Measurements from ENCODE around the gene EXOG.
"Not testable (repeated sequence)": the region's sequence is repeated elsewhere in the genome, so short reads cannot be mapped to it uniquely, and the experiment has no call there.

EXOG gene

DNA sequence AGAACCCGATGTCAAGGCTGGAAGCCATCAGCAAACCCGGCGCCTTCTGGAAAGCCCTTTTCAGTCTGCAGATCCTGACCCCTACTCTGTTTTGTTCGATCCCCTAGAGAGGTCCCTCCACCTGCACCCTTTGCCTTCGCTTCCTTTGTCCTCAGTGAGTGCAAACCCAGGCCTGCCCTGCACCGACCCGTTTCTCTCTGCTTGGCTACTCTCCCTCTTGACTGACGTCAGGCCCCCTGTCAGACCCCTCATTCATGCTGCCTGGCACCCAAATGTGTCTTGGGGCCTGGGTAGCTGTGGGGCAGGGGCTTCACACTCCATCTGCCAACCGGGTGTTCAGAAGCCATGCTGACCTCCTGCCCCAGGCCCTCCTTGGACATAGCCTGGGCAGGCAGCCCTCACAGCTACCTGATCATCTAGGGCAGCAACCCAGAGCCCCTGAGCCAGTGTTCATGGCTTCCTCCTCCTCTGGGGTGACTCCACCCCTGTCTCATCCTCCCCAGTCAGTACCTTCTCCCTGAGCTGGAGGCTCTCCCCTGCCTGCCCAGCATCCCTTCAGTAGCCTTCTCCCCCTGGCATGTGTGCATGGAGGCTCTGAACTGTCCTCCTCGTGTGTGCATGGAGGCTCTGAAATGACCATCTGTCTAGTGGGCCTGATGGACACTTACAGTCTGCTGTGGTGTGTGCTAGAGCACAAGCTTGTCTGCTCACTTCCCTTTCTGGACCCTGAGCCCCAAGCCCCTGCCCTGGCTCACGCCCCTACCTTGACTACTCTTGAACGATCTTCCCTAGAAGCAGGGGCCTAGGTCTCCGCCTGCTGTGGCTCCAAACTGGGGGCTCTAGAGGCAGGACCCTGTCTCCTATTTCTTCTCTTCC lies 69.4 kb downstream of the EXOG start:
- Histone ChIP-seq H3K9me3 (ENCODE audit: control insufficient read depth in 2 of 2, low read length in 2 of 2) (no peaks in the 10 kb centered on the region), H3K27me3 (ENCODE audit: control insufficient read depth in 1 of 2, insufficient read depth in 2 of 2, low read length in 2 of 2) (no peaks in the 10 kb centered on the region), H3K4me1 (ENCODE audit: control insufficient read depth, insufficient read depth, low read length) (no peaks in the 10 kb centered on the region), H3K4me3 (ENCODE audit: low read length in 2 of 2) (no peak overlapping the region), H3K27ac (ENCODE audit: low read length) (no peak overlapping the region), H3K9ac (ENCODE audit: low read length in 2 of 2) (no peak overlapping the region), H3K36me3 (ENCODE audit: control insufficient read depth in 2 of 2, insufficient read depth in 2 of 2, low read length in 2 of 2) (no peaks in the 10 kb centered on the region)

DNA sequence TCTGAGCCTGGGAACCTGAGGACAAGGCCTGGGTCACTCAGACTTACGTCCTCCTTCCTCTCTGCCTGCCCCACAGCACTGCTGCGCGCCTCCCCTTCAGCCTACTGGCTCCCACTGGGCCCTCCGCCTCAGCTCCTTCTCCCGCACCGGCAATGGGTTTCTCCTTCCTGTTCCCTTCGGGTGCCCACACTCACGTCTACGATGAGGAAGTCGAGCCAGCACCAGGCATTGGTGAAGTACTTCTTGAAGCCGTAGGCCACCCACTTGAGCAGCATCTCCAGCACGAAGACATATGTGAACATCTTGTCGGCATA lies 70.0 kb downstream of the EXOG start:
- Histone ChIP-seq H3K36me3 (ENCODE audit: control insufficient read depth in 2 of 2, insufficient read depth in 2 of 2, low read length in 2 of 2) (no peaks in the 10 kb centered on the region), H3K27ac (ENCODE audit: low read length) (no peak overlapping the region), H3K9me3 (ENCODE audit: control insufficient read depth in 2 of 2, low read length in 2 of 2) (no peaks in the 10 kb centered on the region), H3K9ac (ENCODE audit: low read length in 2 of 2) (no peak overlapping the region), H3K4me1 (ENCODE audit: control insufficient read depth, insufficient read depth, low read length) (no peaks in the 10 kb centered on the region), H3K27me3 (ENCODE audit: control insufficient read depth in 1 of 2, insufficient read depth in 2 of 2, low read length in 2 of 2) (no peaks in the 10 kb centered on the region), H3K4me3 (ENCODE audit: low read length in 2 of 2) (no peak overlapping the region)

DNA sequence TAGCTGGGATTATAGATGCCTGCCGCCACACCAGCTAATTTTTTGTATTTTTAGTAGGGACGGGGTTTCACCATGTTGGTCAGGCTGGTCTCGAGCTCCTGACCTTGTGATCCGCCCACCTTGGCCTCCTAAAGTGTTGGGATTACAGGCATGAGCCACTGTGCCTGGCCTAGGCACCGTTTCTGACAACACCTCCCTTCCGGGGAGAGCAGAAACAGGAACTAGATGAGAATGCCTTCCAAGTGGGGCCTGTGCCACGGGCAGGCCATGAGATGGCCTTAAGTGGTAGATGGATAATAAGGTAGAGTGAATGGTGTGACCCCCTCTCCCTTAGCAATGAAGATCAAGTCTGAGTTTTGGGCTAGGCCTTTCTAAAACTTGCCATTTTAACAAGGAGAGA lies 70.7 kb downstream of the EXOG start:
- not testable (repeated sequence) for H3K36me3 ChIP-seq (ENCODE audit: control insufficient read depth in 2 of 2, insufficient read depth in 2 of 2, low read length in 2 of 2); H3K27ac ChIP-seq (ENCODE audit: low read length); H3K9ac ChIP-seq (ENCODE audit: low read length in 2 of 2); H3K4me1 ChIP-seq (ENCODE audit: control insufficient read depth, insufficient read depth, low read length); H3K9me3 ChIP-seq (ENCODE audit: control insufficient read depth in 2 of 2, low read length in 2 of 2); H3K4me3 ChIP-seq (ENCODE audit: low read length in 2 of 2); H3K27me3 ChIP-seq (ENCODE audit: control insufficient read depth in 1 of 2, insufficient read depth in 2 of 2, low read length in 2 of 2)

GRCh38 chr3:38567498-38567897 lies 71.4 kb downstream of the EXOG start:
- Histone ChIP-seq H3K36me3 (ENCODE audit: control insufficient read depth in 2 of 2, insufficient read depth in 2 of 2, low read length in 2 of 2) (no peaks in the 10 kb centered on the region), H3K4me3 (ENCODE audit: low read length in 2 of 2) (no peak overlapping the region), H3K27me3 (ENCODE audit: control insufficient read depth in 1 of 2, insufficient read depth in 2 of 2, low read length in 2 of 2) (no peaks in the 10 kb centered on the region), H3K9ac (ENCODE audit: low read length in 2 of 2) (no peak overlapping the region), H3K4me1 (ENCODE audit: control insufficient read depth, insufficient read depth, low read length) (no peaks in the 10 kb centered on the region), H3K9me3 (ENCODE audit: control insufficient read depth in 2 of 2, low read length in 2 of 2) (no peaks in the 10 kb centered on the region), H3K27ac (ENCODE audit: low read length) (no peak overlapping the region)

DNA sequence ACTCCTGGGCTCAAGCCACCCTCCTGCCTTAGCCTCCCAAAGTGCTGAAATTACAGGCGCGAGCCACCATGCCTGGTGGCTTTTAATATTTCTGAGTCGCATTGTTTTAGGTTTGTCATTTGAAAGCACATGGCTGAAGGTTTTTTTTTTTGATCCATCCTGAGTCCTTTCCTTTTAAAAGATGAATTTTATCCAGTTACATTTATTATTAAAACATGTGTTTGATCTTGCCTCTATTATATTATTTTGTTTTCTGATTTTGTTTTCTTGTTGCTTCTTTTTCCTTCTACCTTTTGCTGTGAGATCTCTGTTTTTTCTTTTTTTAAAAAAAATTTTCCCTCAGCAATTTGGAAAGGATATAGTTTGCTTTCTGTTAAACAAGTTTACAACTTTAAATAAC lies 77.0 kb downstream of the EXOG start:
- Histone ChIP-seq H3K27ac (ENCODE audit: low read length) (no peak overlapping the region), H3K9me3 (ENCODE audit: control insufficient read depth in 2 of 2, low read length in 2 of 2) (no peaks in the 10 kb centered on the region), H3K27me3 (ENCODE audit: control insufficient read depth in 1 of 2, insufficient read depth in 2 of 2, low read length in 2 of 2) (no peaks in the 10 kb centered on the region), H3K36me3 (ENCODE audit: control insufficient read depth in 2 of 2, insufficient read depth in 2 of 2, low read length in 2 of 2) (no peaks in the 10 kb centered on the region), H3K4me1 (ENCODE audit: control insufficient read depth, insufficient read depth, low read length) (no peaks in the 10 kb centered on the region), H3K4me3 (ENCODE audit: low read length in 2 of 2) (no peak overlapping the region), H3K9ac (ENCODE audit: low read length in 2 of 2) (no peak overlapping the region)

DNA sequence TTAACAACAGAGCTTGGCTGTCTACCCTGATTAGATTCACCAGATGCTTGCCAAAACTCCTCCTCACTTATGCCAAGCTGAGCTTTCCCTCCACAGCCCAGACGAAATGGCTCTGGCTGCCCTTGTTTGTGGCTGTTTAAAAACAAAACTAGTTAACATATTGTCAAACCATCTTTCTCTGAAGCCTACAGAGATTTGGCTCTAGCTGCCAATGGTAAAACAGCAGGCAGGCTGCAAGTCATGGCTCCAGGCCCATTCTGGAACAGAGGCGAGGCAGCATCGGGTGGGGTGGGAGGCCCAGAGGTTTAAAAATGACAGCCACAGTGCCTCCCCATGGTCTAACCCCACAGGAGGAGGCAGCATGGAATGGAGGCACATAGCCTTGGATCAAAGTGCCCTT lies 77.4 kb downstream of the EXOG start:
- Histone ChIP-seq H3K4me3 (ENCODE audit: low read length in 2 of 2) (no peak overlapping the region), H3K27me3 (ENCODE audit: control insufficient read depth in 1 of 2, insufficient read depth in 2 of 2, low read length in 2 of 2) (no peaks in the 10 kb centered on the region), H3K4me1 (ENCODE audit: control insufficient read depth, insufficient read depth, low read length) (no peaks in the 10 kb centered on the region), H3K9me3 (ENCODE audit: control insufficient read depth in 2 of 2, low read length in 2 of 2) (no peaks in the 10 kb centered on the region), H3K9ac (ENCODE audit: low read length in 2 of 2) (no peak overlapping the region), H3K27ac (ENCODE audit: low read length) (no peak overlapping the region), H3K36me3 (ENCODE audit: control insufficient read depth in 2 of 2, insufficient read depth in 2 of 2, low read length in 2 of 2) (no peaks in the 10 kb centered on the region)

- H3K9me3 ChIP-seq (ENCODE audit: control insufficient read depth in 2 of 2, low read length in 2 of 2) = no peaks in the 10 kb centered on the region
- peaks cover 2% of the 10 kb centered on the region for H3K4me1 ChIP-seq (ENCODE audit: control insufficient read depth, insufficient read depth, low read length)
- no peak overlapping the region for H3K9ac ChIP-seq (ENCODE audit: low read length in 2 of 2)
- H3K4me3 ChIP-seq (ENCODE audit: low read length in 2 of 2) = no peak overlapping the region
- no peak overlapping the region for H3K27ac ChIP-seq (ENCODE audit: low read length)
- no peaks in the 10 kb centered on the region for H3K36me3 ChIP-seq (ENCODE audit: control insufficient read depth in 2 of 2, insufficient read depth in 2 of 2, low read length in 2 of 2)
- H3K27me3 ChIP-seq (ENCODE audit: control insufficient read depth in 1 of 2, insufficient read depth in 2 of 2, low read length in 2 of 2) = no peaks in the 10 kb centered on the region
Measured at GRCh38 chr3:38574411-38575278, 78.5 kb downstream of the EXOG start.

DNA sequence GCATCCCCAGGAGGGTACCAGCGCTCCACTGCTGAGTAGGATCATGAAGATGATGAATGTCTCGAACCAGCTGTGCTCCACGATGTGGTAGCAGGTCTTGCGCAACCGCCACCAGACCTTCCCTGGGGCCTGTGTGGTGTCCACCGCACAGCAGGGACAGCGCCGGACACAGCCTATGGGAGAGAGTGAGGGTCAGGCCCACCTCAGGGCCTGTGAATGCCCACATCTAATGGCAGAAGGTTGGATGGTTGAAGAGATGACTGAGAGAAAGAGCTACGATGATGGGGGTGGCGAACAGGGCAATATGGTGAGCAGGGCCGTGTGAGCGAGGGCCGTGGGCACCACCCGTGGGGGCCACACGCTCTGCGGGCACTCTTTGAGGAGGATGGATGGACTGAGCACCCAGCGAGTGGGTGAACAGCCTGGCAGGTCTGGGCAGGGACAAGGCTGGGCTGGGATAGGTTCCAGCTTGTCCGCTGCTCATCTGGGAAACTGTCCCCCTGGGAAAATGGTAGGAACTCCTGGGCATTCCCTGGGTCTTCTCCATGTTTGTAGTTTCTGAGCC lies 79.2 kb downstream of the EXOG start:
- H3K36me3 ChIP-seq (ENCODE audit: control insufficient read depth in 2 of 2, insufficient read depth in 2 of 2, low read length in 2 of 2) = no peaks in the 10 kb centered on the region
- H3K27ac ChIP-seq (ENCODE audit: low read length) = no peak overlapping the region
- no peaks in the 10 kb centered on the region for H3K9me3 ChIP-seq (ENCODE audit: control insufficient read depth in 2 of 2, low read length in 2 of 2)
- no peak overlapping the region for H3K4me3 ChIP-seq (ENCODE audit: low read length in 2 of 2)
- peaks cover 2% of the 10 kb centered on the region for H3K4me1 ChIP-seq (ENCODE audit: control insufficient read depth, insufficient read depth, low read length)
- H3K27me3 ChIP-seq (ENCODE audit: control insufficient read depth in 1 of 2, insufficient read depth in 2 of 2, low read length in 2 of 2) = no peaks in the 10 kb centered on the region
- H3K9ac ChIP-seq (ENCODE audit: low read length in 2 of 2) = no peak overlapping the region
